Transverse colon (tissue), 3 donors: ENCODE data around the gene ARHGEF10L.

Experiments
- CTCF ChIP-seq, 5 experiments: fragments of 200-600 bp in 3 of 5; fragments of 450-650 bp in 2 of 5; sonication (generic) in 3 of 5; IDR thresholded peaks; 1 replicate in 2 of 5; 2 replicates in 3 of 5; pipeline ENCODE4 v1.5.1; 2016 to 2017; ENCODE audit warnings: antibody characterized with exemption in 5 of 5, inconsistent platforms in 3 of 5, mild to moderate bottlenecking in 2 of 5, moderate library complexity in 1 of 5
- EP300 ChIP-seq: sonication (generic); formaldehyde crosslinking; IDR thresholded peaks from one replicate; pipeline ENCODE4 v1.6.1; 2017; ENCODE audit warnings: antibody characterized with exemption, low read depth

- TF ChIP-seq CTCF (IDR thresholded peaks at IDR 0.05), result no peak
- no peak for TF ChIP-seq EP300
Measured at GRCh38 chr1:17692645-17693044, 153.1 kb downstream of the ARHGEF10L start.
